Neural progenitor cell (in vitro differentiated cells): ENCODE measurements around the gene KLHDC3. TPM values are rescaled to one million over a fixed set of nuclear protein-coding genes. Genes with fewer than 3 reads are reported as not detected.

Experiments
- DNase-seq: peaks from one replicate; pipeline ENCODE4 v3.0.0-alpha.2; 2016; ENCODE audit warnings: low spot score
- H2AFZ ChIP-seq: fragments of 200-600 bp; sonication (generic); replicated peaks from 2 replicates; pipeline ENCODE4 v1.6.1; 2016; ENCODE audit warnings: antibody characterized with exemption
- H3F3A ChIP-seq: fragments of 200-600 bp; sonication (generic); 2 replicates; pipeline ENCODE4 v1.6.1; 2016; ENCODE audit warnings: antibody characterized with exemption, low read depth
- H3K27ac ChIP-seq: fragments of 200-600 bp; sonication (generic); 2 replicates; pipeline ENCODE4 v1.5.1; 2016; ENCODE audit warnings: mild to moderate bottlenecking
- H3K27me3 ChIP-seq: fragments of 200-600 bp; sonication (generic); 2 replicates; pipeline ENCODE4 v1.6.1; 2016; ENCODE audit warnings: mild to moderate bottlenecking, moderate library complexity
- H3K36me3 ChIP-seq: fragments of 200-600 bp; sonication (generic); 2 replicates; pipeline ENCODE4 v1.5.1; 2016
- H3K4me1 ChIP-seq: fragments of 200-600 bp; sonication (generic); 2 replicates; pipeline ENCODE4 v1.6.1; 2016; ENCODE audit warnings: mixed run types
- H3K4me2 ChIP-seq: fragments of 200-600 bp; sonication (generic); 2 replicates; pipeline ENCODE4 v1.6.1; 2016
- H3K4me3 ChIP-seq: fragments of 200-600 bp; sonication (generic); 2 replicates; pipeline ENCODE4 v1.5.1; 2016
- H3K79me2 ChIP-seq: fragments of 200-600 bp; sonication (generic); 2 replicates; pipeline ENCODE4 v1.6.1; 2016; ENCODE audit warnings: low read depth
- H3K9ac ChIP-seq: fragments of 200-600 bp; sonication (generic); 2 replicates; pipeline ENCODE4 v1.6.1; 2016
- H3K9me3 ChIP-seq: fragments of 200-600 bp; sonication (generic); 2 replicates; pipeline ENCODE4 v1.5.1; 2016; ENCODE audit warnings: low read depth
- H4K20me1 ChIP-seq: fragments of 200-600 bp; sonication (generic); 2 replicates; pipeline ENCODE4 v1.6.1; 2016; ENCODE audit warnings: low read depth
- H3K27ac Mint-ChIP-seq: 3 replicates; pipeline ENCODE4 v1.8.0; 2021; ENCODE audit warnings: mixed read lengths
- H3K27me3 Mint-ChIP-seq: 2 replicates; pipeline ENCODE4 v1.8.0; 2022; ENCODE audit warnings: low read depth, mild to moderate bottlenecking, inconsistent platforms, moderate library complexity, mixed read lengths; ENCODE audit not compliant: insufficient read depth
- H3K36me3 Mint-ChIP-seq: 3 replicates; pipeline ENCODE4 v1.8.0; 2021; ENCODE audit warnings: mixed read lengths
- H3K4me1 Mint-ChIP-seq: 3 replicates; pipeline ENCODE4 v1.8.0; 2021; ENCODE audit warnings: mixed read lengths
- H3K4me3 Mint-ChIP-seq: 3 replicates; pipeline ENCODE4 v1.8.0; 2021; ENCODE audit warnings: mild to moderate bottlenecking, moderate library complexity, mixed read lengths
- H3K9me3 Mint-ChIP-seq: 3 replicates; pipeline ENCODE4 v1.8.0; 2020; ENCODE audit warnings: mixed read lengths
- EZH2 ChIP-seq: fragments of 200-600 bp; sonication (generic); IDR thresholded peaks from 2 replicates; pipeline ENCODE4 v1.6.1; 2017; ENCODE audit warnings: antibody characterized with exemption, mild to moderate bottlenecking, moderate library complexity
- EZH2phosphoT487 ChIP-seq: fragments of 200-600 bp; sonication (generic); IDR thresholded peaks from 2 replicates; pipeline ENCODE4 v1.6.1; 2017; ENCODE audit warnings: antibody characterized with exemption
- total RNA-seq: library from RNA; depleted of rRNA; stranded (reverse); fragments of >200 nt; gene quantifications from 2 replicates; pipeline ENCODE4 v1.2.3, GENCODE V29; 2015; ENCODE audit warnings: low replicate concordance
- TF ChIP-seq, protein P1 (sequence below): fragments of 200-600 bp; sonication (generic); IDR thresholded peaks from 2 replicates; pipeline ENCODE4 v1.5.1; 2017; ENCODE audit warnings: antibody characterized with exemption, mild to moderate bottlenecking

Gene KLHDC3
- total RNA-seq, 1 donor from 2014 or later, result 122 TPM

DNA sequence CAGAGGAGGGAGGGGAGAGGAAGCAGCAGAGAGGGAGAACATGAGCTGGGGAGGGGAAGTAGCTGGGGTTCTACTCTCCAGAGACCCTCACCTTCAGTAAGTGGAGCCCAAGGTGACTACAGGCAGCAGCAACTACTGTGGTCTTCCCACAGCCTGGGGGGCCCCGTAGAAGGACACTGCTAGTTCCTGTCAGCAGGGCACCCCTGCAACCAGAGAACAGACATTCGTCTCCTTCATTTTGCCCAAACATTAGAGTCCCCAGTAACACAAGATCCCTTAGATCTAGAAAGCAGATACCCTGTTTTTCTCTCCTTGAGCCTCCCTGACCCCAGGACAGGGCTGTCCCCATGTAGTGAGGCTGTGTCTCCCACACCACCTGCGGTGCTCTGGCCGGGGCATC lies 45.3 kb upstream of the KLHDC3 start:
- H3K27ac Mint-ChIP-seq, result no peak overlapping the region
- Histone ChIP-seq H3K27me3 (no peaks in the 10 kb centered on the region), H3F3A (no peaks in the 10 kb centered on the region), H3K79me2 (no peaks in the 10 kb centered on the region), H3K27ac (no peak overlapping the region), H3K9me3 (no peaks in the 10 kb centered on the region), H2AFZ (no peak overlapping the region), H3K4me2 (no peak overlapping the region), H3K4me1 (peaks cover 4% of the 10 kb centered on the region), H3K36me3 (no peaks in the 10 kb centered on the region), H3K9ac (no peak overlapping the region), H3K4me3 (no peak overlapping the region), H4K20me1 (no peaks in the 10 kb centered on the region)
- peaks cover 6% of the 10 kb centered on the region for H3K36me3 Mint-ChIP-seq
- peaks cover 3% of the 10 kb centered on the region for H3K4me1 Mint-ChIP-seq
- no peaks in the 10 kb centered on the region for H3K9me3 Mint-ChIP-seq
- H3K4me3 Mint-ChIP-seq, result no peak overlapping the region
- H3K27me3 Mint-ChIP-seq, result no peaks in the 10 kb centered on the region
- DNase-seq, result no peak
- TF ChIP-seq EZH2, result no peak
- TF ChIP-seq, protein P1, sequence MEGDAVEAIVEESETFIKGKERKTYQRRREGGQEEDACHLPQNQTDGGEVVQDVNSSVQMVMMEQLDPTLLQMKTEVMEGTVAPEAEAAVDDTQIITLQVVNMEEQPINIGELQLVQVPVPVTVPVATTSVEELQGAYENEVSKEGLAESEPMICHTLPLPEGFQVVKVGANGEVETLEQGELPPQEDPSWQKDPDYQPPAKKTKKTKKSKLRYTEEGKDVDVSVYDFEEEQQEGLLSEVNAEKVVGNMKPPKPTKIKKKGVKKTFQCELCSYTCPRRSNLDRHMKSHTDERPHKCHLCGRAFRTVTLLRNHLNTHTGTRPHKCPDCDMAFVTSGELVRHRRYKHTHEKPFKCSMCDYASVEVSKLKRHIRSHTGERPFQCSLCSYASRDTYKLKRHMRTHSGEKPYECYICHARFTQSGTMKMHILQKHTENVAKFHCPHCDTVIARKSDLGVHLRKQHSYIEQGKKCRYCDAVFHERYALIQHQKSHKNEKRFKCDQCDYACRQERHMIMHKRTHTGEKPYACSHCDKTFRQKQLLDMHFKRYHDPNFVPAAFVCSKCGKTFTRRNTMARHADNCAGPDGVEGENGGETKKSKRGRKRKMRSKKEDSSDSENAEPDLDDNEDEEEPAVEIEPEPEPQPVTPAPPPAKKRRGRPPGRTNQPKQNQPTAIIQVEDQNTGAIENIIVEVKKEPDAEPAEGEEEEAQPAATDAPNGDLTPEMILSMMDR, result no peak
- no peak for TF ChIP-seq EZH2phosphoT487

DNA sequence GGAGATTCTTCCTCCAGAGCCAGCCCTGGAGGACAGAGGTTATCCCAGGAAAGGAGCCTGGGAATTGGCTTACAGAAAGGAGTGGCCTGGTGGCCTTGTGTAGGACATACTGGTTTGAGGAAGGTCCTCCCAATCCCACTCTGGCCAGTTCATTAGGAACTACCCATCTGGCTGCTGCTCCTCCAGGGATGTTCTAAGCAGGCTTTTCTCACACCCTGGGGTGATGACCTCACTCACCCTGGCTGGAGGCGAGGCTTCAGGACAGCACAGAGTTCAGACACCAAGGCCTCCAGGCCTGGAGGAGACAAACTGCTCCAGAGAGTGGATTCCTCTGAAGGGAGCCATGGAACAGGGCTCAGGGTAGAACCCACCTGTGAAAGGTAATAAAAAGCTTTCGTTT lies 44.6 kb upstream of the KLHDC3 start:
- DNase-seq, result no peak
- H3K27me3 Mint-ChIP-seq, result no peaks in the 10 kb centered on the region
- no peaks in the 10 kb centered on the region for H3K9me3 Mint-ChIP-seq
- TF ChIP-seq EZH2phosphoT487 (no peak), EZH2 (no peak)
- TF ChIP-seq, protein P1, result no peak
- H3K27ac Mint-ChIP-seq, result no peak overlapping the region
- H3K36me3 ChIP-seq, result no peaks in the 10 kb centered on the region
- H4K20me1 ChIP-seq, result no peaks in the 10 kb centered on the region
- H3K4me2 ChIP-seq, result no peak overlapping the region
- no peak overlapping the region for H3K4me3 Mint-ChIP-seq
- H3K4me3 ChIP-seq, result no peak overlapping the region
- H2AFZ ChIP-seq, result no peak overlapping the region
- H3K9ac ChIP-seq, result no peak overlapping the region
- H3F3A ChIP-seq, result no peaks in the 10 kb centered on the region
- no peaks in the 10 kb centered on the region for H3K4me1 ChIP-seq
- H3K36me3 Mint-ChIP-seq, result peaks cover 9% of the 10 kb centered on the region
- H3K79me2 ChIP-seq, result no peaks in the 10 kb centered on the region
- no peaks in the 10 kb centered on the region for H3K9me3 ChIP-seq
- H3K27me3 ChIP-seq, result no peaks in the 10 kb centered on the region
- peaks cover 3% of the 10 kb centered on the region for H3K4me1 Mint-ChIP-seq
- no peak overlapping the region for H3K27ac ChIP-seq

DNA sequence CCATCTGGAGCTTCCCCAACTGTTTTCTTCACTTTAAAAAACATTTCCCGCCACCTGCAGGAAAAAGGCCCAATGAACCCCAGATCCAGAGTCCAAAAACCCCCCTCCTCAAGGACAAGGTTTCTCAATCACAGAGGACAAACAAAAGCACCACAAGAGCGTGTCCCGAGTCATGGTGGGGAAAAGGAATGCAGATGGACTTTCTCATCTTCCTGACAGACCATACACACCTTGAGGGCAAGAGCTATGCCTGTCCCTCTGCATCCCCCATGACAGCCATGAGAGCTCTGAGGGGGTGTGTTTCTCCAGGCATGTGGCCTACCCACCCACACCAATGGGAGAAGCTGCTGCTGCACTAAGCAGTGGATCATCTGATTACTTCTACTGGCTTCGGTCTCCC lies 44.1 kb upstream of the KLHDC3 start:
- no peak overlapping the region for H2AFZ ChIP-seq
- Mint-ChIP-seq H3K4me3 (no peak overlapping the region), H3K36me3 (peaks cover 9% of the 10 kb centered on the region), H3K27me3 (no peaks in the 10 kb centered on the region), H3K27ac (no peak overlapping the region), H3K4me1 (peaks cover 3% of the 10 kb centered on the region), H3K9me3 (no peaks in the 10 kb centered on the region)
- no peaks in the 10 kb centered on the region for H3K36me3 ChIP-seq
- H4K20me1 ChIP-seq, result no peaks in the 10 kb centered on the region
- H3K9ac ChIP-seq, result no peak overlapping the region
- H3K4me3 ChIP-seq, result no peak overlapping the region
- no peaks in the 10 kb centered on the region for H3K9me3 ChIP-seq
- DNase-seq, result no peak
- no peaks in the 10 kb centered on the region for H3K79me2 ChIP-seq
- H3F3A ChIP-seq, result no peaks in the 10 kb centered on the region
- TF ChIP-seq, protein P1, result no peak
- TF ChIP-seq EZH2phosphoT487 (no peak), EZH2 (no peak)
- H3K4me1 ChIP-seq, result no peaks in the 10 kb centered on the region
- H3K27ac ChIP-seq, result no peak overlapping the region
- no peak overlapping the region for H3K4me2 ChIP-seq
- H3K27me3 ChIP-seq, result no peaks in the 10 kb centered on the region
